AG09319 (cell line): Measurements from ENCODE around the gene PROM1.

Experiments used
- DNase-seq: peaks from one replicate; pipeline ENCODE4 v3.0.0-alpha.2; 2010; ENCODE audit warnings: low read depth; ENCODE audit errors: extremely low read depth
- CTCF ChIP-seq: IDR thresholded peaks from 2 replicates; pipeline ENCODE4 v1.5.1; 2011; ENCODE audit warnings: low read depth, mild to moderate bottlenecking, inconsistent platforms, low read length, moderate library complexity

PROM1 gene

GRCh38 chr4:16037901-16038300 is 45.9 kb downstream of the PROM1 start:
- TF ChIP-seq CTCF: no peak
- DNase-seq: no peak

DNA sequence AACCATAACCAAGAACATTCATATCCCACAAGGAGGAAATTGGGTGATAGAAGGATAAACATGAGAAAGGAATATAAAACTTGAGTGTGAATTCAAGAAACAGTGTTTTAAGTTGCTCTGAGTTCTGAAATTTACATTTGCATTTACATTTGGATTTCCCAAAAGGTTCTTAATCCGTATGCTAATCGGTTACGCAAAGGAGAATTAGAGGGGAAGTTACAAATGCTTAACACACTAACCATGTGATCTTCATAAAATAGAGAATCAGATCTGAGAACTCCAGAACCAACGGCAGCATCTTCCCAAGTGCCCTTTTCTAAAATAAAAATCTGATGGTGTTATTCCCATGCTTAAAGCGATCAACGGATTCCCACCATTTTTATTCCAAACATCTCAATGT is 48.0 kb downstream of the PROM1 start:
- no peak for TF ChIP-seq CTCF
- no peak for DNase-seq

- peak; percentile 47 for DNase-seq
- no peak for TF ChIP-seq CTCF
Measured at GRCh38 chr4:16034010-16034748, 49.6 kb downstream of the PROM1 start.

GRCh38 chr4:16032396-16032770 is 51.4 kb downstream of the PROM1 start:
- no peak for DNase-seq
- no peak for TF ChIP-seq CTCF

GRCh38 chr4:16031546-16032395 is 52.1 kb downstream of the PROM1 start:
- TF ChIP-seq CTCF: no peak
- DNase-seq: no peak

DNA sequence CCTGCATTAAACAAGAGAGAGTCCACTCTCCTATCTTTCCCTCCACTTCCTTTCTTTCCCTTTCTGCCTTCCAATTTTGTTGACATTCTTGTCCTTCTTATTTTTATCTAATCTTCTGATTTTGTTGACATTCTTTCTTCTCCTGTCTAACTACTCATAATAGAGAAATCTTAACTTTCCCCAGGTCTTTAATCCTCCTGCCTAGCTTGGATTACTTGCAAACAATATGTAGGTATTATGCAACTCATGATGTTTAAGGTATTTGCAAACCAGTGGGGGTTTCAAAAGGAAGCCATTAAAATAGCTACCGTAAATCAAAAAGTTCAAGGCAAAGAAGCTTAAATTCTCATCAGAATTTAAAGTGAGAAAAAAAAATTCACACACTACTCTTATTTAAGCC is 53.9 kb downstream of the PROM1 start:
- TF ChIP-seq CTCF: no peak
- DNase-seq: no peak

DNA sequence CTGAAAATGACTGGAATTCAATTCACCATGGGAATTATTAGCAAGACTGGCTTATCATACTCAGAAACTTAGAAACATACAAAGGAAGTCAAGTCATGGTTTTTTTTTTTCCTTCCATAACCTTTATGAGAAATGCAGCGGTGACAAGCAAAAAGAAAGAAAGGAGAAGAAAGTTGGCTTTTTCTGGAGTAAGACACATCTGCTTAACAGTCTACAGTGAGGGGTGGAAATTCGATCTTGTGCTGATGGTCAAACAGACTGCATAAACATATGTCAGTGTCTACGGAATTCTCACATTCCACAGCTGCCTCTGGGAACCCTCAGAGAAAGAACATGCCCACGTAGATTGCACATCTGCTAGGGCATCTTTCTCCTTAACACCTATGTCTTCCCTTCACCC is 54.6 kb downstream of the PROM1 start:
- no peak for TF ChIP-seq CTCF
- peak; percentile 31 for DNase-seq
